Dermis microvascular lymphatic vessel endothelial cell (primary cell): ENCODE measurements around the gene BRWD1. TPM values are rescaled to one million over a fixed set of nuclear protein-coding genes. Genes with fewer than 3 reads are reported as not detected.
A peak's percentile ranks its signal among the peaks of the same experiment; 100 is the strongest.
"Not testable (repeated sequence)": the region's sequence is repeated elsewhere in the genome, so short reads cannot be mapped to it uniquely, and the experiment has no call there.

ENCODE experiments used
- DNase-seq, 2 donors: peaks; one replicate each; pipeline versions ENCODE4 v3.0.0 to v3.0.0-alpha.2; 2010; ENCODE audit warnings: low read depth in 2 of 2
- total RNA-seq: library from RNA; depleted of rRNA; stranded (reverse); fragments of >200 nt; gene quantifications from 2 replicates; pipeline ENCODE4 v1.2.1, GENCODE V29; 2014

The BRWD1 gene
- total RNA-seq, 1 donor from 2014 or later: 34.3 TPM

- DNase-seq: no peak
Measured at GRCh38 chr21:39282911-39283310, 30.5 kb downstream of the BRWD1 start.

GRCh38 chr21:39281853-39282252 is 31.6 kb downstream of the BRWD1 start:
- DNase-seq: no peak

- no peak for DNase-seq
Measured at GRCh38 chr21:39281207-39281606, 32.2 kb downstream of the BRWD1 start.

GRCh38 chr21:39269620-39270019 is 43.8 kb downstream of the BRWD1 start:
- DNase-seq: no peak

- DNase-seq: no peak
Measured at GRCh38 chr21:39265603-39266002, 47.8 kb downstream of the BRWD1 start.

GRCh38 chr21:39263372-39263771 is 50.1 kb downstream of the BRWD1 start:
- no peak for DNase-seq

GRCh38 chr21:39258207-39258606 is 55.2 kb downstream of the BRWD1 start:
- no peak for DNase-seq

- peak in 1 of 2 donors; percentile 27 for DNase-seq
Measured at GRCh38 chr21:39251326-39251725, 62.1 kb downstream of the BRWD1 start.

GRCh38 chr21:39238275-39238674 is 75.2 kb downstream of the BRWD1 start:
- DNase-seq: no peak

- no peak for DNase-seq
Measured at GRCh38 chr21:39232861-39233291, 80.6 kb downstream of the BRWD1 start.

GRCh38 chr21:39224930-39225329 is 88.5 kb downstream of the BRWD1 start:
- no peak for DNase-seq

- DNase-seq: no peak
Measured at GRCh38 chr21:39221997-39222486, 91.4 kb downstream of the BRWD1 start.

- DNase-seq: no peak
Measured at GRCh38 chr21:39221282-39221996, 92.0 kb downstream of the BRWD1 start.

- not testable (repeated sequence) for DNase-seq
Measured at GRCh38 chr21:39220875-39221274, 92.6 kb downstream of the BRWD1 start.

GRCh38 chr21:39220150-39220549 is 93.3 kb downstream of the BRWD1 start:
- DNase-seq: no peak

GRCh38 chr21:39218082-39218409 is 95.4 kb downstream of the BRWD1 start:
- DNase-seq: no peak

- no peak for DNase-seq
Measured at GRCh38 chr21:39217356-39218081, 95.9 kb downstream of the BRWD1 start.

GRCh38 chr21:39216290-39216689 is 97.1 kb downstream of the BRWD1 start:
- DNase-seq: no peak

- DNase-seq: no peak
Measured at GRCh38 chr21:39215078-39215477, 98.4 kb downstream of the BRWD1 start.

- DNase-seq: no peak
Measured at GRCh38 chr21:39209334-39209688, 104.1 kb downstream of the BRWD1 start.

GRCh38 chr21:39208624-39209333 is 104.7 kb downstream of the BRWD1 start:
- DNase-seq: no peak

- no peak for DNase-seq
Measured at GRCh38 chr21:39204134-39204533, 109.3 kb downstream of the BRWD1 start.
